GM23248 (cell line): Measurements from ENCODE around the gene DYRK1A. TPM values are rescaled to one million over a fixed set of nuclear protein-coding genes. Genes with fewer than 3 reads are reported as not detected.

ENCODE experiments used
- DNase-seq: peaks from one replicate; pipeline ENCODE4 v3.0.0-alpha.2; 2015
- H2AFZ ChIP-seq: fragments of 200-600 bp; sonication (generic); 2 replicates; pipeline ENCODE4 v1.6.1; 2016; ENCODE audit warnings: antibody characterized with exemption
- H3F3A ChIP-seq: fragments of 200-600 bp; sonication (generic); 2 replicates; pipeline ENCODE4 v1.6.1; 2016; ENCODE audit warnings: mild to moderate bottlenecking, antibody characterized with exemption, mixed run types; ENCODE audit not compliant: insufficient read depth
- H3K27ac ChIP-seq: fragments of 200-600 bp; sonication (generic); 2 replicates; pipeline ENCODE4 v1.5.1; 2016; ENCODE audit warnings: mild to moderate bottlenecking
- H3K27me3 ChIP-seq: fragments of 200-600 bp; sonication (generic); replicated peaks from 2 replicates; pipeline ENCODE4 v1.6.1; 2016; ENCODE audit warnings: mild to moderate bottlenecking; ENCODE audit not compliant: insufficient read depth
- H3K36me3 ChIP-seq: fragments of 200-600 bp; sonication (generic); 2 replicates; pipeline ENCODE4 v1.6.1; 2016; ENCODE audit warnings: low read depth, mild to moderate bottlenecking
- H3K4me1 ChIP-seq: fragments of 200-600 bp; sonication (generic); 2 replicates; pipeline ENCODE4 v1.6.1; 2016; ENCODE audit warnings: mild to moderate bottlenecking; ENCODE audit not compliant: insufficient read depth
- H3K4me2 ChIP-seq: fragments of 200-600 bp; sonication (generic); one replicate; pipeline ENCODE4 v1.6.1; 2016; ENCODE audit warnings: mild to moderate bottlenecking; ENCODE audit not compliant: unreplicated experiment
- H3K4me3 ChIP-seq: fragments of 200-600 bp; sonication (generic); 2 replicates; pipeline ENCODE4 v1.5.1; 2016; ENCODE audit warnings: mild to moderate bottlenecking
- H3K79me2 ChIP-seq: fragments of 200-600 bp; sonication (generic); 2 replicates; pipeline ENCODE4 v1.6.1; 2016; ENCODE audit warnings: mild to moderate bottlenecking; ENCODE audit not compliant: insufficient read depth
- H3K9ac ChIP-seq: fragments of 200-600 bp; sonication (generic); 2 replicates; pipeline ENCODE4 v1.6.1; 2016; ENCODE audit warnings: mild to moderate bottlenecking
- H3K9me2 ChIP-seq: fragments of 200-600 bp; sonication (generic); 2 replicates; pipeline ENCODE4 v1.6.1; 2016; ENCODE audit warnings: mixed run types, mild to moderate bottlenecking, moderate library complexity; ENCODE audit not compliant: insufficient read depth
- H3K9me3 ChIP-seq: fragments of 200-600 bp; sonication (generic); one replicate; pipeline ENCODE4 v1.6.1; 2017; ENCODE audit warnings: low read depth
- H4K20me1 ChIP-seq: fragments of 200-600 bp; sonication (generic); 2 replicates; pipeline ENCODE4 v1.6.0; 2016; ENCODE audit not compliant: insufficient read depth
- EZH2 ChIP-seq: fragments of 200-600 bp; sonication (generic); IDR thresholded peaks from 2 replicates; pipeline ENCODE4 v1.6.1; 2018; ENCODE audit warnings: antibody characterized with exemption, mild to moderate bottlenecking; ENCODE audit not compliant: insufficient read depth, poor library complexity, severe bottlenecking
- EZH2phosphoT487 ChIP-seq: fragments of 200-600 bp; sonication (generic); IDR thresholded peaks from 2 replicates; pipeline ENCODE4 v1.6.1; 2018; ENCODE audit warnings: antibody characterized with exemption, moderate library complexity, mild to moderate bottlenecking, low read depth; ENCODE audit not compliant: insufficient read depth
- WGBS, 2 experiments: methylation state at CpG; one replicate each; pipeline ENCODE4 v1.1.6; 2015 to 2017; ENCODE audit warnings: low lambda C conversion rate in 2 of 2, low coverage in 1 of 2; ENCODE audit errors: missing lambda C conversion rate in 2 of 2; 5-methylcytosine and 5-hydroxymethylcytosine counted together
- in situ Hi-C: fragments of 300-500 bp; cut with MboI; formaldehyde crosslinking; loops from 2 replicates; pipeline ENCODE4 v1.15.0; 2020
- polyA plus RNA-seq: library from polyadenylated mRNA; unstranded; fragments of >200 nt; fragmentation: Nextera tagmentation; extraction: Ambion mirVana; gene quantifications from 2 replicates; pipeline ENCODE4 v1.2.1, GENCODE V29; 2016
- total RNA-seq: library from RNA; depleted of rRNA; stranded (reverse); fragments of >200 nt; shearing (Covaris generic); gene quantifications from 2 replicates; pipeline ENCODE4 v1.2.3, GENCODE V29; 2014

DYRK1A gene
- total and polyA plus RNA-seq, 2 experiments from 2014 or later = 2.5 to 41.3 TPM

- no peaks in the 10 kb centered on the region for H3K9me2 ChIP-seq
- peak overlapping the region; percentile 76 for H3K9ac ChIP-seq
- no peaks in the 10 kb centered on the region for H3K27me3 ChIP-seq
- H3K4me1 ChIP-seq = peaks cover 39% of the 10 kb centered on the region
- no peaks in the 10 kb centered on the region for H3K9me3 ChIP-seq
- peak overlapping the region; percentile 54 for H3K4me3 ChIP-seq
- no peaks in the 10 kb centered on the region for H4K20me1 ChIP-seq
- 14 to 23% methylated on average over 11 of the region's 11 CpGs for WGBS, 2 experiments
- H3F3A ChIP-seq = peaks cover 33% of the 10 kb centered on the region
- H3K27ac ChIP-seq = peak overlapping the region; percentile 95
- H2AFZ ChIP-seq = peak overlapping the region; percentile 78
- in situ Hi-C loops = no loop called here
- no peaks in the 10 kb centered on the region for H3K79me2 ChIP-seq
- H3K36me3 ChIP-seq = no peaks in the 10 kb centered on the region
- peak overlapping the region; percentile 78 for H3K4me2 ChIP-seq
- TF ChIP-seq EZH2phosphoT487 = no peak
- TF ChIP-seq EZH2 = no peak
- DNase-seq = peak; percentile 95
Measured at GRCh38 chr21:37338671-37339551, 27.7 kb upstream of the DYRK1A start.

DNA sequence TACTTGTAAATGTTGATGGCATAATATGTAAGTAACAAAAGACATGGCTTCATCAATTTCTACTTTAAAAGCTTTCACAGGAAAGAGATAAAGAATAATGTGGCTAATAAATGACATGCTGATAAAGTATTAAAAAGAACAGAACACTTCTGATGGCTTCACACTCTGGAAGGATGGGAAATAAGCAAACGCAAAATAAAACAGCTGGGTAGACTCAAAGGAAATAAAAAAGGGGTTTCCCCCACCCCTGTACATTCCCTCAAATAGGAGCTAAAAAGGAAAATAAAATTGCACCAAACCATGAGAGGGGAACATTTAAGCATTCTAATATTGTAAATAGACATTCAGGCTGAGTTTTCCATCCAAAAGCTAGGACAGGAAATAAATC, 27.0 kb upstream of the DYRK1A start:
- 21% methylated on average over 1 of the region's 1 CpG for WGBS, 2 experiments
- H3K27me3 ChIP-seq = no peaks in the 10 kb centered on the region
- no peaks in the 10 kb centered on the region for H3K36me3 ChIP-seq
- DNase-seq = peak; percentile 10
- peak overlapping the region; percentile 76 for H3K9ac ChIP-seq
- H3K9me2 ChIP-seq = no peaks in the 10 kb centered on the region
- peak overlapping the region; percentile 78 for H2AFZ ChIP-seq
- no peaks in the 10 kb centered on the region for H3K9me3 ChIP-seq
- H3K79me2 ChIP-seq = no peaks in the 10 kb centered on the region
- H4K20me1 ChIP-seq = no peaks in the 10 kb centered on the region
- peaks cover 33% of the 10 kb centered on the region for H3F3A ChIP-seq
- H3K4me3 ChIP-seq = peak overlapping the region; percentile 54
- TF ChIP-seq EZH2 = no peak
- TF ChIP-seq EZH2phosphoT487 = no peak
- H3K27ac ChIP-seq = peak overlapping the region; percentile 95
- peaks cover 39% of the 10 kb centered on the region for H3K4me1 ChIP-seq
- peak overlapping the region; percentile 78 for H3K4me2 ChIP-seq
- in situ Hi-C loops = no loop called here

- H3K27me3 ChIP-seq = no peaks in the 10 kb centered on the region
- peak overlapping the region; percentile 19; the same call in 1 of the 2 replicates for H3K9ac ChIP-seq
- H3K4me1 ChIP-seq = peaks cover 39% of the 10 kb centered on the region
- no peaks in the 10 kb centered on the region for H3K79me2 ChIP-seq
- H3K9me2 ChIP-seq = no peaks in the 10 kb centered on the region
- in situ Hi-C loops = no loop called here
- no peaks in the 10 kb centered on the region for H3K36me3 ChIP-seq
- peaks cover 33% of the 10 kb centered on the region for H3F3A ChIP-seq
- peak overlapping the region; percentile 25 for H3K4me2 ChIP-seq
- no peak overlapping the region for H3K4me3 ChIP-seq
- peak; percentile 55 for DNase-seq
- H2AFZ ChIP-seq = peak overlapping the region; percentile 56
- peak overlapping the region; percentile 66 for H3K27ac ChIP-seq
- TF ChIP-seq EZH2phosphoT487 (no peak), EZH2 (no peak)
- 50 to 54% methylated on average over 8 of the region's 8 CpGs for WGBS, 2 experiments
- no peaks in the 10 kb centered on the region for H3K9me3 ChIP-seq
- H4K20me1 ChIP-seq = no peaks in the 10 kb centered on the region
Measured at GRCh38 chr21:37341254-37341960, 25.2 kb upstream of the DYRK1A start.

- Histone ChIP-seq H3K4me2 (peak overlapping the region; percentile 25), H3K27ac (peak overlapping the region; percentile 66), H3K36me3 (no peaks in the 10 kb centered on the region), H3K9me2 (no peaks in the 10 kb centered on the region), H3K27me3 (no peaks in the 10 kb centered on the region), H3K9me3 (no peaks in the 10 kb centered on the region), H2AFZ (peak overlapping the region; percentile 56), H3K4me1 (peaks cover 39% of the 10 kb centered on the region), H3K79me2 (no peaks in the 10 kb centered on the region), H4K20me1 (no peaks in the 10 kb centered on the region), H3K4me3 (no peak overlapping the region), H3F3A (peaks cover 33% of the 10 kb centered on the region), H3K9ac (no peak overlapping the region)
- TF ChIP-seq EZH2 = no peak
- no peak for TF ChIP-seq EZH2phosphoT487
- in situ Hi-C loops = no loop called here
- DNase-seq = peak; percentile 5
- 80 to 81% methylated on average over 9 of the region's 9 CpGs for WGBS, 2 experiments
Measured at GRCh38 chr21:37342046-37342632, 24.4 kb upstream of the DYRK1A start.
